K562 (cell line): ENCODE measurements around the gene EPHA10. TPM values are rescaled to one million over a fixed set of nuclear protein-coding genes. Genes with fewer than 3 reads are reported as not detected.

Experiments
- CBX1 ChIP-seq: sonication (generic); IDR thresholded peaks from 2 replicates; pipeline ENCODE4 v1.6.1; 2016; ENCODE audit warnings: antibody characterized with exemption, low read depth, mild to moderate bottlenecking
- CEBPG ChIP-seq, 3 experiments: fragments of 200-800 bp in 1 of 3; sonication (Bioruptor generic) in 1 of 3; sonication (generic) in 1 of 3; formaldehyde crosslinking in 1 of 3; IDR thresholded peaks in 2 of 3; conservative IDR thresholded peaks in 1 of 3; 2 replicates each; pipeline versions ENCODE4 v1.6.1 to v1.8.0; 2016 to 2022; ENCODE audit warnings: missing compliant biosample characterization in 2 of 3, missing genetic modification characterization in 2 of 3, mild to moderate bottlenecking in 1 of 3, missing genetic modification reagents in 1 of 3
- CEBPZ ChIP-seq: fragments of 150-350 bp; IDR thresholded peaks from 2 replicates; pipeline ENCODE4 v1.6.1; 2014; ENCODE audit warnings: low read depth, mild to moderate bottlenecking, low read length, borderline replicate concordance
- DDX20 ChIP-seq: fragments of 450-650 bp; IDR thresholded peaks from 2 replicates; pipeline ENCODE4 v1.6.1; 2016; ENCODE audit warnings: missing genetic modification characterization, low read depth, mild to moderate bottlenecking, missing compliant biosample characterization, moderate library complexity
- E2F3 ChIP-seq: fragments of 250-450 bp; sonication (Bioruptor Pico); IDR thresholded peaks from 2 replicates; pipeline ENCODE4 v1.4.0; 2020; ENCODE audit warnings: mild to moderate bottlenecking
- GABPA ChIP-seq: fragments of 200-800 bp; sonication (Bioruptor generic); conservative IDR thresholded peaks from 2 replicates; pipeline ENCODE4 v1.6.1; 2016; ENCODE audit warnings: low read depth, missing genetic modification characterization, missing compliant biosample characterization
- IRF1 ChIP-seq: sonication (generic); formaldehyde crosslinking; IDR thresholded peaks from 2 replicates; pipeline ENCODE4 v1.8.0; 2022; ENCODE audit warnings: missing genetic modification reagents, mild to moderate bottlenecking, borderline replicate concordance
- MTF1 ChIP-seq: fragments of 250-450 bp; sonication (Bioruptor Pico); IDR thresholded peaks from 2 replicates; pipeline ENCODE4 v1.9.0; 2021; ENCODE audit warnings: moderate library complexity, mild to moderate bottlenecking, inconsistent platforms, borderline replicate concordance
- NEUROD1 ChIP-seq: fragments of 150-350 bp; IDR thresholded peaks from 2 replicates; pipeline ENCODE4 v1.6.1; 2014; ENCODE audit warnings: borderline replicate concordance, low read length, low read depth; ENCODE audit not compliant: partially characterized antibody
- STAT5A ChIP-seq: IDR thresholded peaks from 2 replicates; pipeline ENCODE4 v1.6.1; 2012; ENCODE audit warnings: low read length, inconsistent platforms, borderline replicate concordance
- ZNF586 ChIP-seq: fragments of 450-650 bp; formaldehyde crosslinking; conservative IDR thresholded peaks from 2 replicates; pipeline ENCODE4 v1.4.0; 2020; ENCODE audit warnings: mild to moderate bottlenecking, moderate library complexity
- polyA plus RNA-seq, 8 experiments: library from polyadenylated mRNA; depleted of rRNA in 4 of 8; stranded (reverse) in 5 of 8; unstranded in 3 of 8; fragments of >200 nt; fragmentation: Nextera tagmentation in 2 of 8; fragmentation: Illumina TruSeq in 1 of 8; extraction: Ambion mirVana in 2 of 8; extraction: Trizol in 1 of 8; gene quantifications; 2 replicates each; pipeline versions ENCODE4 v1.2.1 to v1.2.3, GENCODE V29; 2011 to 2014; ENCODE audit warnings: inconsistent platforms in 1 of 8, missing spikeins in 1 of 8
- total RNA-seq, 7 experiments: library from RNA; depleted of rRNA in 6 of 7; stranded (reverse); fragments of >200 nt in 6 of 7; fragmentation: Illumina TruSeq in 2 of 7; extraction: Trizol in 2 of 7; gene quantifications; 2 replicates each; pipeline versions ENCODE4 v1.2.1 to v1.2.3, GENCODE V29; 2011 to 2021; ENCODE audit warnings: low replicate concordance in 1 of 7
- TF ChIP-seq, protein P1 (sequence below), 3 experiments: IDR thresholded peaks in 2 of 3; conservative IDR thresholded peaks in 1 of 3; 2 replicates each; pipeline ENCODE4 v1.5.1; 2011 to 2012; ENCODE audit warnings: low read length in 3 of 3, mild to moderate bottlenecking in 3 of 3, control low read depth in 2 of 3, improper control_type of control experiment in 1 of 3, inconsistent platforms in 1 of 3, low read depth in 1 of 3, mixed read lengths in 1 of 3, moderate library complexity in 1 of 3; ENCODE audit not compliant: insufficient read depth in 2 of 3
- TF ChIP-seq, protein P2 (sequence below): sonication (generic); IDR thresholded peaks from 2 replicates; pipeline ENCODE4 v1.6.1; 2016
- TF ChIP-seq, protein P3 (sequence below): fragments of 250-450 bp; sonication (Bioruptor Pico); IDR thresholded peaks from 2 replicates; pipeline ENCODE4 v1.8.0; 2022; ENCODE audit warnings: inconsistent platforms, mild to moderate bottlenecking, moderate library complexity, borderline replicate concordance
- TF ChIP-seq, protein P4 (sequence below): fragments of 250-450 bp; sonication (Bioruptor Pico); IDR thresholded peaks from 2 replicates; pipeline ENCODE4 v1.8.0; 2021; ENCODE audit warnings: mild to moderate bottlenecking, moderate library complexity

The EPHA10 gene
- total and polyA plus RNA-seq, 9 of the 15 experiments (the other 6 are each of a cell fraction or from before 2014, with no cell fraction given) = 0.03 TPM; not detected in 8

DNA sequence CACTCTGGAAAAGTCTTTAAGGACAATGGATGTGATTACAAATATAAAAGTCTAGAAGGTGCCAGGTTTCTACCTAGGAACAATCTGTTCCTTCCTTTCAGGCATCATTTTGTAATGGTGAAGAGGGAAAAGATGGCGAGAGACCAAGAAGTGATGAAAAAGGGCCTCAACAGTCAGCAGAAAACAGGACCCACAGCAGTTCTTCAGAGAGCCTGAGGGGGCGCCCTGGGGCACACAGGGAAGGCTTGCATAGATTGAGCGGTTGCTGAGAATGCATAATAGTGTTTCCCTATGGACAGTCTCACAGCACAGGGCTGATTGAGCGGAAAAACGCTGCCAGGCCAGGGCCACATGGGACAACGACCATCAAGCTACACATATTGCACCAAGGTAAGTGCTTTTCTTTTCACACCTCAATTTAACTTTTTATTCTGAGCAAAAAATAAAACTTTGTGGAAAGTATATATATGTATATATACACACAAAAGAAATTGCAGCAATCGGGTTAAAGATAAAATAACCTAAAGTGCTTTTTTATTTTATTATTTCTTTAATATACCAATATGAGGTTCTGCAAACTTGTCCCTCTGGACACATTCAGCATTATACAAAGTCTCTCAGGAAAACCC lies 46.2 kb upstream of the EPHA10 start (continued):
- TF ChIP-seq IRF1 (CRISPR knock-in tag) = no peak
- TF ChIP-seq ZNF586 (CRISPR knock-in tag) = no peak
- TF ChIP-seq, protein P1, sequence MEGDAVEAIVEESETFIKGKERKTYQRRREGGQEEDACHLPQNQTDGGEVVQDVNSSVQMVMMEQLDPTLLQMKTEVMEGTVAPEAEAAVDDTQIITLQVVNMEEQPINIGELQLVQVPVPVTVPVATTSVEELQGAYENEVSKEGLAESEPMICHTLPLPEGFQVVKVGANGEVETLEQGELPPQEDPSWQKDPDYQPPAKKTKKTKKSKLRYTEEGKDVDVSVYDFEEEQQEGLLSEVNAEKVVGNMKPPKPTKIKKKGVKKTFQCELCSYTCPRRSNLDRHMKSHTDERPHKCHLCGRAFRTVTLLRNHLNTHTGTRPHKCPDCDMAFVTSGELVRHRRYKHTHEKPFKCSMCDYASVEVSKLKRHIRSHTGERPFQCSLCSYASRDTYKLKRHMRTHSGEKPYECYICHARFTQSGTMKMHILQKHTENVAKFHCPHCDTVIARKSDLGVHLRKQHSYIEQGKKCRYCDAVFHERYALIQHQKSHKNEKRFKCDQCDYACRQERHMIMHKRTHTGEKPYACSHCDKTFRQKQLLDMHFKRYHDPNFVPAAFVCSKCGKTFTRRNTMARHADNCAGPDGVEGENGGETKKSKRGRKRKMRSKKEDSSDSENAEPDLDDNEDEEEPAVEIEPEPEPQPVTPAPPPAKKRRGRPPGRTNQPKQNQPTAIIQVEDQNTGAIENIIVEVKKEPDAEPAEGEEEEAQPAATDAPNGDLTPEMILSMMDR (IDR thresholded peaks at IDR 0.05 in 2 of 3, conservative IDR thresholded peaks at IDR 0.05 in 1 of 3; ENCODE audit: insufficient read depth in 2 of 3, low read depth in 1 of 3, low read length in 3 of 3) = peak; percentile 90 to 99 (median 96)
- TF ChIP-seq CEBPG (CRISPR knock-in tag; IDR thresholded peaks at IDR 0.05) = peak; percentile 62; the same call in 1 of the 2 replicates
- TF ChIP-seq CEBPG (tag; conservative IDR thresholded peaks at IDR 0.05 in 1 of 2, IDR thresholded peaks at IDR 0.05 in 1 of 2) = peak; percentile 37 to 56; a peak in 2 of 4 replicates
- no peak for TF ChIP-seq E2F3
- TF ChIP-seq, protein P2, sequence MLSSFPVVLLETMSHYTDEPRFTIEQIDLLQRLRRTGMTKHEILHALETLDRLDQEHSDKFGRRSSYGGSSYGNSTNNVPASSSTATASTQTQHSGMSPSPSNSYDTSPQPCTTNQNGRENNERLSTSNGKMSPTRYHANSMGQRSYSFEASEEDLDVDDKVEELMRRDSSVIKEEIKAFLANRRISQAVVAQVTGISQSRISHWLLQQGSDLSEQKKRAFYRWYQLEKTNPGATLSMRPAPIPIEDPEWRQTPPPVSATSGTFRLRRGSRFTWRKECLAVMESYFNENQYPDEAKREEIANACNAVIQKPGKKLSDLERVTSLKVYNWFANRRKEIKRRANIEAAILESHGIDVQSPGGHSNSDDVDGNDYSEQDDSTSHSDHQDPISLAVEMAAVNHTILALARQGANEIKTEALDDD = no peak
- TF ChIP-seq MTF1 (CRISPR knock-in tag) = no peak
- TF ChIP-seq DDX20 = no peak
- TF ChIP-seq, protein P3, sequence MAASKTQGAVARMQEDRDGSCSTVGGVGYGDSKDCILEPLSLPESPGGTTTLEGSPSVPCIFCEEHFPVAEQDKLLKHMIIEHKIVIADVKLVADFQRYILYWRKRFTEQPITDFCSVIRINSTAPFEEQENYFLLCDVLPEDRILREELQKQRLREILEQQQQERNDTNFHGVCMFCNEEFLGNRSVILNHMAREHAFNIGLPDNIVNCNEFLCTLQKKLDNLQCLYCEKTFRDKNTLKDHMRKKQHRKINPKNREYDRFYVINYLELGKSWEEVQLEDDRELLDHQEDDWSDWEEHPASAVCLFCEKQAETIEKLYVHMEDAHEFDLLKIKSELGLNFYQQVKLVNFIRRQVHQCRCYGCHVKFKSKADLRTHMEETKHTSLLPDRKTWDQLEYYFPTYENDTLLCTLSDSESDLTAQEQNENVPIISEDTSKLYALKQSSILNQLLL (CRISPR knock-in tag) = no peak
- TF ChIP-seq GABPA (tag) = peak; percentile 32; the same call in 1 of the 2 replicates
- no peak for TF ChIP-seq STAT5A
- TF ChIP-seq, protein P4, sequence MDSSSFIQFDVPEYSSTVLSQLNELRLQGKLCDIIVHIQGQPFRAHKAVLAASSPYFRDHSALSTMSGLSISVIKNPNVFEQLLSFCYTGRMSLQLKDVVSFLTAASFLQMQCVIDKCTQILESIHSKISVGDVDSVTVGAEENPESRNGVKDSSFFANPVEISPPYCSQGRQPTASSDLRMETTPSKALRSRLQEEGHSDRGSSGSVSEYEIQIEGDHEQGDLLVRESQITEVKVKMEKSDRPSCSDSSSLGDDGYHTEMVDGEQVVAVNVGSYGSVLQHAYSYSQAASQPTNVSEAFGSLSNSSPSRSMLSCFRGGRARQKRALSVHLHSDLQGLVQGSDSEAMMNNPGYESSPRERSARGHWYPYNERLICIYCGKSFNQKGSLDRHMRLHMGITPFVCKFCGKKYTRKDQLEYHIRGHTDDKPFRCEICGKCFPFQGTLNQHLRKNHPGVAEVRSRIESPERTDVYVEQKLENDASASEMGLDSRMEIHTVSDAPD (CRISPR knock-in tag) = no peak
- TF ChIP-seq NEUROD1 = peak; percentile 59
- TF ChIP-seq CBX1 = no peak
- no peak for TF ChIP-seq CEBPZ
